Activated effector memory CD4-positive, alpha-beta T cell treated with anti-CD3 and anti-CD28 coated beads, Interleukin-2, amount 50 U/mL, for 16 hours (primary cell): ENCODE results near the gene TCEAL3.
"Not testable (repeated sequence)": the region's sequence is repeated elsewhere in the genome, so short reads cannot be mapped to it uniquely, and the experiment has no call there.

Experiments used
- DNase-seq: peaks from one replicate; pipeline ENCODE4 v3.0.0-alpha.2; 2020

TCEAL3 gene

DNA sequence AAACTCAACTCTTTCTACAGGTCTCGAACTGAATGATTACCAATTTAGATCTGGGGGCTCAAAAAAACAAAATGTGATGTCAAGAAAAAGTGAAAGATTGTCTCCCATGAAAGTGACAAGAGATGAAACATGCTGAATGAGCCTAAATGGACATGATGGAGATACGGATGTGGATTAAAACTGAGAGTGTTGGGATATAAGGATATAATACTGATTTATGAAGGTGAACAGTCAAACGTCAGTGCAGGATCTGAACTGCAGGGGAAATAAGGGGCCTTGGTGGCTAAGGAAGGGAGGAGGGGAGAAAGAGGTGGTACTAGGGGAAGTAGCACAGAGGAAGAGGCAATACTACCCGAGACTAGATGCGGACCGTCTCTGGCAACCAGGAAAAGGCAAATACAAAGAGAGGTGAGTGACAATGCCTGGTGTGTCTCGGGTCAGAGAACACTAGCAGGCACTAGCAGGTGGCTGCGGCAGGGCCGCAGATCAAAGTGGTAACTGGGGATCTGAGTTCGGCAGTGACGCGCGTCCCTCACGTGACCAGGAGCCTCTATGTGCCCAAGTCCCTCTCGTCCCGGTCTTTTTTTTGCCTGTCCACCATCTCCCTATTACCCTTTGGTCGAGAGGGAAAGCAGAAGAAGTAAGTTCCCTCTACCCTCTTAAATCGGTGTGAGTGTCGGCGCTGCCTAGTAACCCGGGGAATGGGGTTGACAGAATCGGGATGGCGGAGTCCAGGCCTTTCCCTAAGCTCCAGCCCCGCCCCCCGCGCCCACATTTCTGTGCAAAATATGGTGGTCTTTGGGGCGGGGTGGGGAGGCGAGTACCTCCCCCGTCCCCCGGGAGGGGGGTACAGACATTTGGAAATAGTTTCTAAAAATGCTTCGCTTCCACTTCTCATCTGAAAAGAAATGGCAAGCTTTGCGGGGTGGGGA lies 20.9 kb downstream of the TCEAL3 start, which contains the start of gene TCEAL1:
Gene TCEAL1 (plus strand): TSS at position 590 of the 932 bp plus-strand sequence. CDS start 942 bp downstream, outside the sequence.
- peak; percentile 70 for DNase-seq

DNA sequence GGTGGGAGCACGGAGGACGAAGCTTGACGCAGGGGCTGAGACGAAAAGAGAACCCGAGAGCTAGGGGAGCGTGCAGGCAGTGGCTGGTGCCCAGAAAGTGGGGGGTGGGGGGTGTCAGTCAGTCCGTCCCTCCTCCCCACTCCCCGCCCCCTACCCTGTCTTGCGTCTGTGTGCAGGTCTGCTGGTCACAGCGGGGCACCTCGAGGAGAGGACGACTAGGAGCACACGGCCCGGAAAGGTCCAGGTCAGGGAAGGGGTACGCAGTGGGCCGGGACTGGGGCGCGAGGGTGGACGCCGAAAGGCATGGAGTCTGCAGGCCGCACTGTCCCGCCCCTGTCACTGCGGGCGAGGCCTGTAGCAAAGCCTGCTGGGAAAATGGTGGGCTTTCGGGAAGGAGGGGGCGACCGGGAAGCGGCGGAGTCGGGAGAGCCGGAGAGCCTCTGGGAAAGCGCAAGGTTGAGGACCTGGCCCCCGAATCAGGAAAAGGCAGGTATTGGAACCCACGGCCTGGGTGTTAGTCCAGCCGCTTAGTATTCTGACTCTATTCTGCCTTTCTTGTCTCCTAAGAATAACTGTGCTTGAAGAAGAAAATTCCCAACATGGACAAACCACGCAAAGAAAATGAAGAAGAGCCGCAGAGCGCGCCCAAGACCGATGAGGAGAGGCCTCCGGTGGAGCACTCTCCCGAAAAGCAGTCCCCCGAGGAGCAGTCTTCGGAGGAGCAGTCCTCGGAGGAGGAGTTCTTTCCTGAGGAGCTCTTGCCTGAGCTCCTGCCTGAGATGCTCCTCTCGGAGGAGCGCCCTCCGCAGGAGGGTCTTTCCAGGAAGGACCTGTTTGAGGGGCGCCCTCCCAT lies 21.8 kb downstream of the TCEAL3 start:
- DNase-seq, result peak; percentile 63

- DNase-seq, result no peak
These were observed 22.4 kb downstream of the TCEAL3 start for GRCh38 chrX:103630171-103630511.

DNA sequence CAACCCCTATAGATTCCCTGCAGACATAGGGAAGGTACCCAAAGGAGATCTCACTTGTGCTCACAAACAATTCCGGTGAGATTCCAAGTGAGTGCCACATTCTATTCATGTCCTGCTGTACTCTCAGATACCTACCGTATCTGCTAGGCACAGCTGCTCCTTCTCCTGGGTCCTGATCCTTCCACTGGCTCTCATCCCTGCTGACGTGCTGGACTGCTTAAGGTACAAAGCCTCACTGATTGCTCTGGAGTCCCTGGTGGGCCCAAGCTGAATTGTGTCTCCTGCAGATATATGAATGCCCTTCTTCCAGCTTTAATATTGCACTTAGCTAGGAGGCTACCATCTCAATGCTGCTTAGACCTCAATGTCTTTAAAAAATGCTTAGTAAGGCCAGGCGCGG lies 23.4 kb downstream of the TCEAL3 start:
- DNase-seq, result no peak

- DNase-seq, result no peak
These were observed 27.7 kb downstream of the TCEAL3 start for GRCh38 chrX:103635436-103635835.

DNA sequence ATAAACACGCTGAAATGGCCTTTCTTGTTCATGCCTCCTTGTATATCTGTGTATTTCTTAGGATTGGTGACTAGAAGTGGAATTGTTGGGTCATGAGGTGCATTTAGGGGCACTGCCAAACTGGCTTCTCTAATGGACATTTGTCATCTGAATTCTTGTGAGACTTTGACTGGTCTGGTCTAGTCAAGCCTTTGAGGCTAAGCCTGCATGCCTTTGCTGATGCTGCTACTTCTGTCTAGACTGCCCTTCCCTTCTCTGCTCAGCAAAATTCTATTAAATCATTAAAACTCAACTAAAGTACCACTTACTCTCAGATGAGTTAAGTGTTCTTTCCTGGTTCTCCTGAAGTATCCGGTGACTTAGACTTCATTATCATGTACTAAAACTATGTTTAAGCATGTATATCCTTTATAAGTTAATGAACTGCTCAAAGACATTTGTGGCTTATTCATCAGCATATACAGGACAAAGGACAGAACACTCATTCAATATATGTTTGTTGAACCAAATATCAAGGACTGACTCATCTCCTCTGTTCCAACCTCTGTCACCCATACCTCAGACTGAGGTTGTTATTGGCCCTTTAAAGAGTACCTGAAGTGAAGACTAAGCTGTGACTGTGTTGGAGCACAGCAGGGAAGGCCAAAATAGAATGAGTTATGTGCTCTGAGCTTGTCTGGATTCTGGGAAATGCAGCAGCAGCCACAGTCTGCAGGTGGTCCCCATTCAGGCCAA lies 30.0 kb downstream of the TCEAL3 start:
- no peak for DNase-seq

GRCh38 chrX:103638479-103639346 lies 30.9 kb downstream of the TCEAL3 start:
- not testable (repeated sequence) for DNase-seq

- DNase-seq, result no peak
These were observed 32.8 kb downstream of the TCEAL3 start for GRCh38 chrX:103640401-103641155.

- no peak for DNase-seq
These were observed 36.4 kb downstream of the TCEAL3 start for GRCh38 chrX:103644125-103644524.

DNA sequence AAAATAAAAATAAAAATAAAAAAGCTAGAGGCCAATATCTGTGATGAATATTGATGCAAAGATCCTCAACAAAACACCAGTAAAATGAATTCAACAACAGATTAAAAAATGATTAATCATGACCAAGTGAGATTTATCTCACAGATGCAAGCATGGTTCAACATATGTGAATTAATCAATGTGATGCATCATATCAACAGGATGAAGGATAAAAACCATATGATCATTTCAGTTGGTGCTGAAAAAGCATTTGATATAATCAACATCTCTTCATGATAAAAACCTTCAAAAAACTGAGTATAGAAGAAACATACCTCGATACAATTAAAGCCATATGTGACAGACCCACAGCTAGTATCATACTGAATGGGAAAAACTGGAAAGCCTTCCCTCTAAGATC lies 39.9 kb downstream of the TCEAL3 start:
- DNase-seq, result no peak

DNA sequence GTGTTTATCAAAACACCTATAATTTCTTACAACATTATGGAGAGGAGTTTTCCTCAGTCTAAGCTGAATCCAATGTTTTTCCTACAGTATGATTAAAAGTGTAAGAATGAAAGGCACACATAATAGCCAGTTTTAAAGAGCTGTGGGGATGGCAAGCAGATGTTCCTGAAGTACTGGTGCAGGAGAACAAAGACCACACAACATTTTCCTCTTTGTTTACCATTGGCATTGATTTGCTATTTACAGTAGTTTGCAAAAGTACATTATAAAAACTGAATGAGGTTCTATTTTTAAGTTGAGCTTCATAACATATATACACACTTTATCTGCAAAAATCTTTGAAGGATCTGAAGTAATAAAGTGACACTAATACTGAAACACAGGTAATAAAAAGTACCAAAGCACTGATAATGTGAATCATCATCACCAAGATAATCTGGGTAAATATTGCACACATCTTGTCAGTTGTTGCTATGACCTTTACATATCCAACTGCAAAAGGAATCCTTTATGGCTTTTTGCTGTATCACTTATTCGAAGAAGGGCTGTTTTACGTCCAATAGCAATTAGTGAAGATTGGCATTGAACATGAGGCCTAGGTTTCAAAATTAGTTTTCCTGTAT lies 43.5 kb downstream of the TCEAL3 start:
- DNase-seq, result no peak

- DNase-seq, result not testable (repeated sequence)
These were observed 47.7 kb downstream of the TCEAL3 start for GRCh38 chrX:103655230-103656000.

GRCh38 chrX:103656617-103657016 lies 48.9 kb downstream of the TCEAL3 start:
- no peak for DNase-seq

GRCh38 chrX:103657066-103657465 lies 49.3 kb downstream of the TCEAL3 start:
- not testable (repeated sequence) for DNase-seq

GRCh38 chrX:103658681-103659433 lies 51.1 kb downstream of the TCEAL3 start:
- no peak for DNase-seq

- DNase-seq, result not testable (repeated sequence)
These were observed 51.7 kb downstream of the TCEAL3 start for GRCh38 chrX:103659460-103659859.
